NCI-H2171 (cell line): Measurements from ENCODE around the gene CYP11A1.

Experiments used
- DNase-seq: peaks from one replicate; lab custom pipeline; 2025; lab: John Stamatoyannopoulos, UW

Gene CYP11A1

GRCh38 chr15:74300057-74300795 is 67.2 kb downstream of the CYP11A1 start:
- no peak for DNase-seq

- DNase-seq = no peak
These were observed 69.6 kb downstream of the CYP11A1 start for GRCh38 chr15:74297887-74298286.

- DNase-seq = no peak
These were observed 71.6 kb downstream of the CYP11A1 start for GRCh38 chr15:74295800-74296199.

DNA sequence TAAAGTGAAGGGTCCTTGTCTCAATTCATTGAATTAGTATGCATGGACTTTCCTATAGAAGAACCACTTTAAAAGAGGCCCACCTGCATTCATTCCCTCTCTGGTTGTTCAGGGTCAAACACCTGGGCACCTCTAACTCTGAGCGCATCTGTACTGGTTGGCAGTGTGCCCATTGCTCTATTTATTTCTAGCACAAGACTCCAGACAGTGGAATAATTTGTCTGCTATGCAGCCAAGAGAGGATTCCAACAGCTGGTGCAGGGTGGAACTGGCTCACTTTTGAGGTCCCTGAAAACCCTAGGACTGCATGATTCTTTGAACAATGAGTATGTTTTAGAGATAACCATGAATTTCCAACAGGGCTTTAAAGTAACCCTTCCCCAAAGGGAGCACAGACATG is 73.4 kb downstream of the CYP11A1 start:
- peak; percentile 81 for DNase-seq

DNA sequence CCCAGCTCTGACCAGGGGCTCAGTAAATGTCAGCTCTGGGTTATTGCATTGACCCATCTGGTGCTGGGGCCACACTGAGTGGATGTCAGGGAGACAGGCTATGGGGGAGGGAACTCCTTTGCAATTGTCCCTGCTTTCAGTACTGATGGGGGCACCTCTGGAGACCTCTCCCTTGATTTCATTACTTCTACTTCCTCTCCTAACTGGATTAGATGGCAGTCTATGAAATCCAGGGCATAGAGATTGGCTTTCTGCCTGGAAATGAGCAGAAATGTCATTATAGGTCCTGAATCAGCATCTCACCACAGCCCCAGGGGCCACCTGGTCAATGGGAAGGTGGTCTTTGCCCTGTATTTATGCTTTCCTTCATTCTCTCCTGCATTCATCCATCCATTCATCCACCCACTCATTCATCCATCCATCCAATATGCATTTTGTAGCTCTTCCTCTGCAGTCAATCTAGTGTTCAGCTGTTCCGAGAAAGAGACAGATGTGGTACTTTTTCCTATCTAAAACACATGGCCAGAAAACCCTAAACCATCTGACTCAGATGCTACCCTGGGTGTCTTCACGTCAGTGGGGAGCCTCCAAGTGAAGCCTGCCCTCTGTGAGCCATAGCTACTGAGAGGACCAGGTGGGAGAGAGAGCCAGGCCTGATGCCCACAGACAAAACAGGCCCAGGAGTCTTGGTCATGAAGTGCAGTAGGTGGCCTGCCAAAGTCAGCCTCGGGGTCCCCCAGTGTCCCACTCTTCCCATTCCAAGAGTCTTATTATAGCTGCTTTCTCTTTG is 74.2 kb downstream of the CYP11A1 start:
- no peak for DNase-seq

DNA sequence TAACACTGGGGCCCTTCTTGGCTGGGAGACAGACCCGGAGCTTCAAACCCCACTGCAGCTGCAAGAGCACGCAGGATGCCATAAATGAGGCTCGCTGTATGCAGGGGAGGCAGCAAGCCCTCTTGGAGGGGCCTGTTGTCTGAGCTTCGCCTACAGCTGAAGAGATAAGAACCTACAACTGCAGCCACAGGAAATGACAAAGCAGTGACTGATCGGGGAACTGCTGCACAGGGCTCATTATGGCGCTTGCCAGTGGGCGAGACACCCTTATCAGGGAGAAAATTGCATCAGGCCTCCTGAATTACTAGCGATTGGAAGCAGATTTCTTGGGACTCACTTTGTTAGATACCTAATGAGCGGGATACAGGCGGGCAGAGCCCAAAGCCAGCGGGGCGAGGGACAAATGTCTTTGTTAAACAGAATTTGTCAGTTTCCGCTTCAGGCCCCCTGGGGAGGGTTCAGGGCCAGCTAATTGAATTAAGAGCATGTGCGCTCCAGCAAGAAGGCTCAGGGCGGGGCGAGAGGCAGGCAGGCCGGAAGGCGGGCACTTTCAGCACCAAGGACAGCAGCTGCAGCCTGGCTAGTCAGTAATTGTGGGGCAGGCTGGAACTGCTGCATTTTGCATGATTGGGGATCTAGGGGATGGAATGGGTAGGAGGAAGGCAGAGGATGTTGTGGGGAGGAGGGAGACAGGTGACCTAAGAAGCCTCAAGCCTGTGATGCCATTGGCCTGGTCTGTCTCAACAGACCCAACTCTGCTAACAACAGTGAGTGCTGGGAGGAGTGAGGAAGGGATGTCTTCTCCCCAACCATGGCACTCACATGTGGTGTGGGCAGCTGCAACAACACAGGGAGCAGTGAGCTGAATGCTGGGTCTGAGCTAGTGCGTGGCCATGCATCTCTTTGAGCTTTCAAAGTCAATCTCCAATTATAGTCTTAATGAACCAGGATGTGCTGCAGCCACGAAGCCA is 76.1 kb downstream of the CYP11A1 start:
- DNase-seq = peak; percentile 58

- no peak for DNase-seq
These were observed 76.8 kb downstream of the CYP11A1 start for GRCh38 chr15:74290645-74291044.

DNA sequence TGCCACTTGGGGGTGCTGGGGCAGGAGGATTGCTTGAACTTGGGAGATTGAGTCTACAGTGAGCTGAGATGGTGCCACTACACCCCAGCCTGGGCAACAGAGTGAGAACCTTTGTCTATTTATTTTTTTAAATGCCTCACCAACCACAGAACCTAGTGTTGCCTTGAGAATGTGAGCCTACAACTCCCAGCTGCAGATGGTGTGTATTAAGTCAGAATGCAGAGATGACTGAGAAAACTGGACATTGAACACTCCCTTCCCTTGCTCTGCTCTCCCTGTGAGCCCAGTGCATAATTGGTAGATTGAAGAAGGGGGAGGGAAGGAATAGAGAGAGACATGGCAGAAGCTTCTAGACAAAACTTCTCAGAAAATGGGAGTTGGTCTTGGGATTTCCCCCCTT is 77.8 kb downstream of the CYP11A1 start:
- no peak for DNase-seq
